Loucy (cell line): ENCODE measurements around the gene COL26A1.

ENCODE experiments used
- H2AFZ ChIP-seq: fragments of 200-600 bp; sonication (generic); 2 replicates; pipeline ENCODE4 v1.6.0; 2016; ENCODE audit warnings: antibody characterized with exemption, mild to moderate bottlenecking, low read length, moderate library complexity
- H3F3A ChIP-seq: fragments of 200-600 bp; 2 replicates; pipeline ENCODE4 v1.6.0; 2016; ENCODE audit warnings: antibody characterized with exemption, low read depth, mild to moderate bottlenecking
- H3K27me3 ChIP-seq: fragments of 200-600 bp; sonication (generic); 2 replicates; pipeline ENCODE4 v1.6.1; 2014; ENCODE audit warnings: low read length, mild to moderate bottlenecking; ENCODE audit not compliant: insufficient read depth, poor library complexity, severe bottlenecking
- H3K36me3 ChIP-seq: fragments of 200-600 bp; sonication (generic); 2 replicates; pipeline ENCODE4 v1.6.1; 2016; ENCODE audit warnings: low read length; ENCODE audit not compliant: insufficient read depth
- H3K4me1 ChIP-seq: fragments of 200-600 bp; sonication (generic); 2 replicates; pipeline ENCODE4 v1.5.1; 2014; ENCODE audit warnings: low read length, mild to moderate bottlenecking; ENCODE audit not compliant: insufficient read depth, poor library complexity, severe bottlenecking
- H3K4me2 ChIP-seq: fragments of 200-600 bp; sonication (generic); 2 replicates; pipeline ENCODE4 v1.6.0; 2014; ENCODE audit warnings: antibody characterized with exemption, low read length, low read depth, mild to moderate bottlenecking; ENCODE audit not compliant: poor library complexity, severe bottlenecking
- H3K4me3 ChIP-seq: fragments of 200-600 bp; sonication (generic); 2 replicates; pipeline ENCODE4 v1.5.1; 2014; ENCODE audit warnings: low read length, mild to moderate bottlenecking, mixed read lengths; ENCODE audit not compliant: poor library complexity, severe bottlenecking
- H3K79me2 ChIP-seq: fragments of 200-600 bp; sonication (generic); 2 replicates; pipeline ENCODE4 v1.6.1; 2014; ENCODE audit warnings: low read length; ENCODE audit not compliant: insufficient read depth
- H3K9ac ChIP-seq: fragments of 200-600 bp; sonication (generic); 2 replicates; pipeline ENCODE4 v1.6.0; 2014; ENCODE audit warnings: mild to moderate bottlenecking, low read depth, low read length, moderate library complexity; ENCODE audit not compliant: poor library complexity, severe bottlenecking
- H3K9me2 ChIP-seq: fragments of 200-600 bp; sonication (generic); replicated peaks from 2 replicates; pipeline ENCODE4 v1.6.1; 2016; ENCODE audit warnings: low read depth, low read length, mixed read lengths
- H3K9me3 ChIP-seq: fragments of 200-600 bp; sonication (generic); 2 replicates; pipeline ENCODE4 v1.6.1; 2014; ENCODE audit warnings: mild to moderate bottlenecking, antibody characterized with exemption, low read length, low read depth; ENCODE audit not compliant: insufficient read depth
- H4K20me1 ChIP-seq: fragments of 200-600 bp; sonication (generic); 2 replicates; pipeline ENCODE4 v1.6.0; 2014; ENCODE audit warnings: antibody characterized with exemption, low read length, mild to moderate bottlenecking; ENCODE audit not compliant: insufficient read depth, poor library complexity, severe bottlenecking
- EZH2phosphoT487 ChIP-seq: fragments of 200-600 bp; IDR thresholded peaks from 2 replicates; pipeline ENCODE4 v1.6.1; 2018; ENCODE audit warnings: antibody characterized with exemption, mild to moderate bottlenecking, moderate library complexity, borderline replicate concordance
- TF ChIP-seq, protein P1 (sequence below): fragments of 200-600 bp; sonication (generic); conservative IDR thresholded peaks from 2 replicates; pipeline ENCODE4 v1.5.1; 2014; ENCODE audit warnings: mild to moderate bottlenecking, antibody characterized with exemption, low read length

COL26A1 gene

DNA sequence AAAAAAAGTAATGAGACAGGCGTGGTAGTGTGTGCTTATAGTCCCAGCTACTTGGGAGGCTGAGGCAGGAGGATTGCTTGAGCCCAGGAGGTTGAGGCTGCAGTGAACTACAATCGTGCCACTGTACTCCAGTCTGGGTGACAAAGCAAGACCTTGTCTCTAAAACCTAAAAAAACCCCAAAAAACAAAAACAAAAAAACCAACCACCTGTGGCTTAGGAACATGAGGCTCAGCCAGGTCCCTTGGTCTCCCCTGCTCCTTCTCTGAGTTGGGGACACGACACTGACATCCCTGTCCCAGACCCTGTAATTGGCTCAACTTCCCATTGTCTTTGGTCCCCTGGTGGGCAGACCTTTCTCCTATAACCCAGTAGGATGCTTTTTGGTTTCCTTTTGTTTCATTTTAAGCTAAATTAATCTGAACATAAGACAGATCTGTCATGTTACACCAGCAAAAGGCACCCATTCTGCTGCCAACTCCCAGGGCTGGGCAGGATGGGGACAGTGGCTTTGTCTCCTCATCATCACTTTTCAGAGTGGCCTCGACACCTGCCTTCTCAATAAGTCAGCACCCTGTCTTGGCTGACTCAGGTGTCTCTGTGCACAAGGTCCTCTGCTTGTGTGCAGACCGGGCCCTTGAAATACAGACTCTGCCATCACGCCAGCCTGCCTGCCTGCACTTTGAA lies 192.1 kb downstream of the COL26A1 start:
- Histone ChIP-seq H3K9me2 (no peaks in the 10 kb centered on the region), H3K4me3 (no peak overlapping the region), H3K36me3 (no peaks in the 10 kb centered on the region), H3K4me2 (no peak overlapping the region), H3F3A (no peaks in the 10 kb centered on the region), H3K4me1 (no peaks in the 10 kb centered on the region), H3K27me3 (no peaks in the 10 kb centered on the region), H4K20me1 (no peaks in the 10 kb centered on the region), H3K9me3 (no peaks in the 10 kb centered on the region), H2AFZ (no peak overlapping the region), H3K79me2 (no peaks in the 10 kb centered on the region), H3K9ac (no peak overlapping the region)
- TF ChIP-seq EZH2phosphoT487 = no peak
- TF ChIP-seq, protein P1, sequence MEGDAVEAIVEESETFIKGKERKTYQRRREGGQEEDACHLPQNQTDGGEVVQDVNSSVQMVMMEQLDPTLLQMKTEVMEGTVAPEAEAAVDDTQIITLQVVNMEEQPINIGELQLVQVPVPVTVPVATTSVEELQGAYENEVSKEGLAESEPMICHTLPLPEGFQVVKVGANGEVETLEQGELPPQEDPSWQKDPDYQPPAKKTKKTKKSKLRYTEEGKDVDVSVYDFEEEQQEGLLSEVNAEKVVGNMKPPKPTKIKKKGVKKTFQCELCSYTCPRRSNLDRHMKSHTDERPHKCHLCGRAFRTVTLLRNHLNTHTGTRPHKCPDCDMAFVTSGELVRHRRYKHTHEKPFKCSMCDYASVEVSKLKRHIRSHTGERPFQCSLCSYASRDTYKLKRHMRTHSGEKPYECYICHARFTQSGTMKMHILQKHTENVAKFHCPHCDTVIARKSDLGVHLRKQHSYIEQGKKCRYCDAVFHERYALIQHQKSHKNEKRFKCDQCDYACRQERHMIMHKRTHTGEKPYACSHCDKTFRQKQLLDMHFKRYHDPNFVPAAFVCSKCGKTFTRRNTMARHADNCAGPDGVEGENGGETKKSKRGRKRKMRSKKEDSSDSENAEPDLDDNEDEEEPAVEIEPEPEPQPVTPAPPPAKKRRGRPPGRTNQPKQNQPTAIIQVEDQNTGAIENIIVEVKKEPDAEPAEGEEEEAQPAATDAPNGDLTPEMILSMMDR = no peak

- no peak for TF ChIP-seq EZH2phosphoT487
- TF ChIP-seq, protein P1 = no peak
- H2AFZ ChIP-seq = no peak overlapping the region
- no peak overlapping the region for H3K4me3 ChIP-seq
- no peaks in the 10 kb centered on the region for H3K9me2 ChIP-seq
- no peaks in the 10 kb centered on the region for H4K20me1 ChIP-seq
- no peaks in the 10 kb centered on the region for H3K9me3 ChIP-seq
- H3K36me3 ChIP-seq = no peaks in the 10 kb centered on the region
- H3K4me1 ChIP-seq = no peaks in the 10 kb centered on the region
- H3K27me3 ChIP-seq = no peaks in the 10 kb centered on the region
- H3F3A ChIP-seq = no peaks in the 10 kb centered on the region
- no peak overlapping the region for H3K9ac ChIP-seq
- no peaks in the 10 kb centered on the region for H3K79me2 ChIP-seq
- H3K4me2 ChIP-seq = no peak overlapping the region
Observed at GRCh38 chr7:101555269-101555920, 192.7 kb downstream of the COL26A1 start.

- Histone ChIP-seq H3K9me3 (no peaks in the 10 kb centered on the region), H3K27me3 (no peaks in the 10 kb centered on the region), H2AFZ (no peak overlapping the region), H4K20me1 (no peaks in the 10 kb centered on the region), H3K9me2 (no peaks in the 10 kb centered on the region), H3F3A (no peaks in the 10 kb centered on the region), H3K79me2 (no peaks in the 10 kb centered on the region), H3K4me2 (no peak overlapping the region), H3K36me3 (no peaks in the 10 kb centered on the region), H3K4me3 (no peak overlapping the region), H3K4me1 (no peaks in the 10 kb centered on the region), H3K9ac (no peak overlapping the region)
- no peak for TF ChIP-seq EZH2phosphoT487
- TF ChIP-seq, protein P1 = no peak
Observed at GRCh38 chr7:101555921-101556275, 193.2 kb downstream of the COL26A1 start.
